Activated naive CD4-positive, alpha-beta T cell treated with anti-CD3 and anti-CD28 coated beads, Interleukin-2, amount 50 U/mL, for 24 hours (primary cell): Measurements from ENCODE around the gene JPT2.

Experiments used
- H3K27ac Mint-ChIP-seq: one replicate; pipeline ENCODE4 v1.8.0; 2021; ENCODE audit warnings: mild to moderate bottlenecking, mixed read lengths
- H3K27me3 Mint-ChIP-seq: one replicate; pipeline ENCODE4 v1.8.0; 2021; ENCODE audit warnings: mixed read lengths
- H3K36me3 Mint-ChIP-seq: one replicate; pipeline ENCODE4 v1.8.0; 2021; ENCODE audit warnings: mixed read lengths
- H3K4me1 Mint-ChIP-seq: one replicate; pipeline ENCODE4 v1.8.0; 2021; ENCODE audit warnings: mixed read lengths
- H3K4me3 Mint-ChIP-seq: one replicate; pipeline ENCODE4 v1.8.0; 2021; ENCODE audit warnings: mild to moderate bottlenecking, mixed read lengths
- H3K9me3 Mint-ChIP-seq: one replicate; pipeline ENCODE4 v1.8.0; 2021; ENCODE audit warnings: mixed read lengths

The JPT2 gene

GRCh38 chr16:1643521-1643920 lies 34.6 kb upstream of the JPT2 start:
- peaks cover 20% of the 10 kb centered on the region for H3K36me3 Mint-ChIP-seq
- no peak overlapping the region for H3K27ac Mint-ChIP-seq
- H3K9me3 Mint-ChIP-seq: no peaks in the 10 kb centered on the region
- H3K27me3 Mint-ChIP-seq: no peaks in the 10 kb centered on the region
- no peak overlapping the region for H3K4me3 Mint-ChIP-seq
- peaks cover 26% of the 10 kb centered on the region for H3K4me1 Mint-ChIP-seq

GRCh38 chr16:1645914-1646525 lies 32.1 kb upstream of the JPT2 start:
- Mint-ChIP-seq H3K9me3 (no peaks in the 10 kb centered on the region), H3K36me3 (peaks cover 18% of the 10 kb centered on the region), H3K27me3 (no peaks in the 10 kb centered on the region), H3K4me3 (peak overlapping the region; percentile 47), H3K27ac (peak overlapping the region; percentile 79), H3K4me1 (peaks cover 26% of the 10 kb centered on the region)

- H3K9me3 Mint-ChIP-seq: no peaks in the 10 kb centered on the region
- peak overlapping the region; percentile 55 for H3K27ac Mint-ChIP-seq
- H3K27me3 Mint-ChIP-seq: no peaks in the 10 kb centered on the region
- no peak overlapping the region for H3K4me3 Mint-ChIP-seq
- H3K4me1 Mint-ChIP-seq: peaks cover 26% of the 10 kb centered on the region
- peaks cover 12% of the 10 kb centered on the region for H3K36me3 Mint-ChIP-seq
These were observed 30.2 kb upstream of the JPT2 start for GRCh38 chr16:1647856-1648255.

- H3K4me3 Mint-ChIP-seq: no peak overlapping the region
- peaks cover 22% of the 10 kb centered on the region for H3K4me1 Mint-ChIP-seq
- H3K9me3 Mint-ChIP-seq: no peaks in the 10 kb centered on the region
- no peak overlapping the region for H3K27ac Mint-ChIP-seq
- H3K36me3 Mint-ChIP-seq: peaks cover 18% of the 10 kb centered on the region
- no peaks in the 10 kb centered on the region for H3K27me3 Mint-ChIP-seq
These were observed 27.9 kb upstream of the JPT2 start for GRCh38 chr16:1650131-1650530.

- H3K27ac Mint-ChIP-seq: no peak overlapping the region
- H3K4me1 Mint-ChIP-seq: peaks cover 11% of the 10 kb centered on the region
- H3K27me3 Mint-ChIP-seq: no peaks in the 10 kb centered on the region
- no peak overlapping the region for H3K4me3 Mint-ChIP-seq
- H3K36me3 Mint-ChIP-seq: peaks cover 18% of the 10 kb centered on the region
- H3K9me3 Mint-ChIP-seq: no peaks in the 10 kb centered on the region
These were observed 26.7 kb upstream of the JPT2 start for GRCh38 chr16:1651094-1651973.

GRCh38 chr16:1651974-1652312 lies 26.1 kb upstream of the JPT2 start:
- no peak overlapping the region for H3K27ac Mint-ChIP-seq
- H3K27me3 Mint-ChIP-seq: no peaks in the 10 kb centered on the region
- H3K36me3 Mint-ChIP-seq: peaks cover 16% of the 10 kb centered on the region
- H3K4me1 Mint-ChIP-seq: peaks cover 6% of the 10 kb centered on the region
- H3K4me3 Mint-ChIP-seq: no peak overlapping the region
- no peaks in the 10 kb centered on the region for H3K9me3 Mint-ChIP-seq

GRCh38 chr16:1653023-1653422 lies 25.1 kb upstream of the JPT2 start:
- no peaks in the 10 kb centered on the region for H3K9me3 Mint-ChIP-seq
- peaks cover 1% of the 10 kb centered on the region for H3K4me1 Mint-ChIP-seq
- no peaks in the 10 kb centered on the region for H3K27me3 Mint-ChIP-seq
- peaks cover 11% of the 10 kb centered on the region for H3K36me3 Mint-ChIP-seq
- H3K27ac Mint-ChIP-seq: no peak overlapping the region
- H3K4me3 Mint-ChIP-seq: no peak overlapping the region

GRCh38 chr16:1654505-1655268 lies 23.4 kb upstream of the JPT2 start:
- Mint-ChIP-seq H3K27me3 (no peaks in the 10 kb centered on the region), H3K9me3 (no peaks in the 10 kb centered on the region), H3K4me3 (no peak overlapping the region), H3K27ac (no peak overlapping the region), H3K36me3 (peaks cover 11% of the 10 kb centered on the region), H3K4me1 (no peaks in the 10 kb centered on the region)

GRCh38 chr16:1655269-1655807 lies 22.7 kb upstream of the JPT2 start:
- no peaks in the 10 kb centered on the region for H3K9me3 Mint-ChIP-seq
- no peak overlapping the region for H3K4me3 Mint-ChIP-seq
- H3K4me1 Mint-ChIP-seq: no peaks in the 10 kb centered on the region
- H3K27me3 Mint-ChIP-seq: no peaks in the 10 kb centered on the region
- H3K27ac Mint-ChIP-seq: no peak overlapping the region
- peaks cover 13% of the 10 kb centered on the region for H3K36me3 Mint-ChIP-seq

- H3K9me3 Mint-ChIP-seq: no peaks in the 10 kb centered on the region
- no peak overlapping the region for H3K4me3 Mint-ChIP-seq
- H3K36me3 Mint-ChIP-seq: peaks cover 10% of the 10 kb centered on the region
These were observed 21.9 kb upstream of the JPT2 start for GRCh38 chr16:1655909-1656807.

GRCh38 chr16:1656808-1657617 lies 21.1 kb upstream of the JPT2 start:
- Mint-ChIP-seq H3K9me3 (no peaks in the 10 kb centered on the region), H3K27ac (no peak overlapping the region), H3K27me3 (no peaks in the 10 kb centered on the region), H3K4me1 (no peaks in the 10 kb centered on the region), H3K36me3 (peaks cover 10% of the 10 kb centered on the region), H3K4me3 (no peak overlapping the region)

More at GRCh38 chr16:1655909-1656807, 21.9 kb upstream of the JPT2 start:
- Mint-ChIP-seq H3K27me3 (no peaks in the 10 kb centered on the region), H3K27ac (no peak overlapping the region), H3K4me1 (no peaks in the 10 kb centered on the region)

GRCh38 chr16:1657841-1658240 lies 20.2 kb upstream of the JPT2 start:
- H3K27me3 Mint-ChIP-seq: no peaks in the 10 kb centered on the region
- no peaks in the 10 kb centered on the region for H3K9me3 Mint-ChIP-seq
- no peak overlapping the region for H3K27ac Mint-ChIP-seq
- no peak overlapping the region for H3K4me3 Mint-ChIP-seq
- H3K4me1 Mint-ChIP-seq: no peaks in the 10 kb centered on the region
- peaks cover 10% of the 10 kb centered on the region for H3K36me3 Mint-ChIP-seq

- H3K36me3 Mint-ChIP-seq: peaks cover 10% of the 10 kb centered on the region
- H3K27me3 Mint-ChIP-seq: no peaks in the 10 kb centered on the region
- H3K4me1 Mint-ChIP-seq: no peaks in the 10 kb centered on the region
- H3K27ac Mint-ChIP-seq: no peak overlapping the region
- no peaks in the 10 kb centered on the region for H3K9me3 Mint-ChIP-seq
- no peak overlapping the region for H3K4me3 Mint-ChIP-seq
These were observed 19.0 kb upstream of the JPT2 start for GRCh38 chr16:1659031-1659430.

- Mint-ChIP-seq H3K9me3 (no peaks in the 10 kb centered on the region), H3K27ac (no peak overlapping the region), H3K36me3 (peaks cover 4% of the 10 kb centered on the region), H3K4me3 (no peak overlapping the region), H3K27me3 (no peaks in the 10 kb centered on the region), H3K4me1 (no peaks in the 10 kb centered on the region)
These were observed 16.3 kb upstream of the JPT2 start for GRCh38 chr16:1661826-1662225.
